Measurements from ENCODE around the gene CYP1B1.

Gene CYP1B1

GRCh38 chr2:38076710-38077430, 919 bp upstream of the CYP1B1 start:
- in situ Hi-C loops (cut with MboI; ENCODE audit: low sequenced_read_pairs): no loop called here

GRCh38 chr2:38076152-38076709, 280 bp upstream of the CYP1B1 start:
- in situ Hi-C loops (cut with MboI; ENCODE audit: low sequenced_read_pairs): no loop called here

- in situ Hi-C loops (cut with MboI; ENCODE audit: low sequenced_read_pairs): no loop called here
Measured at GRCh38 chr2:38074764-38075506, 1.0 kb downstream of the CYP1B1 start.

- in situ Hi-C loops (cut with MboI; ENCODE audit: low sequenced_read_pairs): no loop called here
Measured at GRCh38 chr2:38074058-38074763, 1.7 kb downstream of the CYP1B1 start.

- in situ Hi-C loops (cut with MboI; ENCODE audit: low sequenced_read_pairs): no loop called here
Measured at GRCh38 chr2:38073211-38074057, 2.5 kb downstream of the CYP1B1 start.

- in situ Hi-C loops (cut with MboI; ENCODE audit: low sequenced_read_pairs): no loop called here
Measured at GRCh38 chr2:38070438-38070837, 5.5 kb downstream of the CYP1B1 start.

GRCh38 chr2:38068234-38068633, 7.7 kb downstream of the CYP1B1 start:
- in situ Hi-C loops (cut with MboI; ENCODE audit: low sequenced_read_pairs): no loop called here

GRCh38 chr2:38066421-38067115, 9.4 kb downstream of the CYP1B1 start:
- in situ Hi-C loops (cut with MboI; ENCODE audit: low sequenced_read_pairs): no loop called here

GRCh38 chr2:38065502-38066135, 10.3 kb downstream of the CYP1B1 start:
- in situ Hi-C loops (cut with MboI; ENCODE audit: low sequenced_read_pairs): no loop called here

GRCh38 chr2:38064801-38065501, 11.0 kb downstream of the CYP1B1 start:
- in situ Hi-C loops (cut with MboI; ENCODE audit: low sequenced_read_pairs): no loop called here

GRCh38 chr2:38060236-38061018, 15.5 kb downstream of the CYP1B1 start:
- in situ Hi-C loops (cut with MboI; ENCODE audit: low sequenced_read_pairs): no loop called here

- in situ Hi-C loops (cut with MboI; ENCODE audit: low sequenced_read_pairs): no loop called here
Measured at GRCh38 chr2:38057651-38058410, 18.1 kb downstream of the CYP1B1 start.

GRCh38 chr2:38056216-38056615, 19.7 kb downstream of the CYP1B1 start:
- in situ Hi-C loops (cut with MboI; ENCODE audit: low sequenced_read_pairs): no loop called here

- in situ Hi-C loops (cut with MboI; ENCODE audit: low sequenced_read_pairs): no loop called here
Measured at GRCh38 chr2:38045811-38046210, 30.1 kb downstream of the CYP1B1 start.

- in situ Hi-C loops (cut with MboI; ENCODE audit: low sequenced_read_pairs): no loop called here
Measured at GRCh38 chr2:38039121-38039910, 36.6 kb downstream of the CYP1B1 start.

GRCh38 chr2:38038682-38039081, 37.3 kb downstream of the CYP1B1 start:
- in situ Hi-C loops (cut with MboI; ENCODE audit: low sequenced_read_pairs): no loop called here

All from hTERT RPE-1 (cell line).